ENCODE results near the gene LAMA2.

The LAMA2 gene

GRCh38 chr6:129542705-129543104 lies 659.8 kb downstream of the LAMA2 start:
- no peak overlapping the region for H3K4me3 ChIP-seq (ENCODE audit: low read depth, low read length)
- TF ChIP-seq MYC (IDR thresholded peaks at IDR 0.05; ENCODE audit: low read depth, low read length) (no peak), CTCF (IDR thresholded peaks at IDR 0.05; ENCODE audit: low read depth, low read length) (no peak), MAX (IDR thresholded peaks at IDR 0.05; ENCODE audit: low read depth, low read length) (no peak), POLR2A (IDR thresholded peaks at IDR 0.05; ENCODE audit: extremely low read depth, insufficient read length) (no peak)
- DNase-seq (ENCODE audit: low read depth), result no peak

- TF ChIP-seq POLR2A (IDR thresholded peaks at IDR 0.05; ENCODE audit: extremely low read depth, insufficient read length) (no peak), MAX (IDR thresholded peaks at IDR 0.05; ENCODE audit: low read depth, low read length) (no peak), MYC (IDR thresholded peaks at IDR 0.05; ENCODE audit: low read depth, low read length) (no peak), CTCF (IDR thresholded peaks at IDR 0.05; ENCODE audit: low read depth, low read length) (no peak)
- no peak overlapping the region for H3K4me3 ChIP-seq (ENCODE audit: low read depth, low read length)
- DNase-seq (ENCODE audit: low read depth), result no peak
Measured at GRCh38 chr6:129543981-129544380, 661.0 kb downstream of the LAMA2 start.

- DNase-seq (ENCODE audit: low read depth), result no peak
- no peak for TF ChIP-seq MYC (IDR thresholded peaks at IDR 0.05; ENCODE audit: low read depth, low read length)
- no peak for TF ChIP-seq POLR2A (IDR thresholded peaks at IDR 0.05; ENCODE audit: extremely low read depth, insufficient read length)
- TF ChIP-seq MAX (IDR thresholded peaks at IDR 0.05; ENCODE audit: low read depth, low read length), result no peak
- no peak for TF ChIP-seq CTCF (IDR thresholded peaks at IDR 0.05; ENCODE audit: low read depth, low read length)
- no peak overlapping the region for H3K4me3 ChIP-seq (ENCODE audit: low read depth, low read length)
Measured at GRCh38 chr6:129544892-129545612, 662.1 kb downstream of the LAMA2 start.

- H3K4me3 ChIP-seq (ENCODE audit: low read depth, low read length), result no peak overlapping the region
- TF ChIP-seq CTCF (IDR thresholded peaks at IDR 0.05; ENCODE audit: low read depth, low read length) (no peak), MAX (IDR thresholded peaks at IDR 0.05; ENCODE audit: low read depth, low read length) (no peak), POLR2A (IDR thresholded peaks at IDR 0.05; ENCODE audit: extremely low read depth, insufficient read length) (no peak)
- no peak for DNase-seq (ENCODE audit: low read depth)
Measured at GRCh38 chr6:129546702-129547101, 663.8 kb downstream of the LAMA2 start.

GRCh38 chr6:129551486-129551885 lies 668.5 kb downstream of the LAMA2 start:
- DNase-seq (ENCODE audit: low read depth), result no peak
- H3K4me3 ChIP-seq (ENCODE audit: low read depth, low read length), result no peak overlapping the region
- TF ChIP-seq POLR2A (IDR thresholded peaks at IDR 0.05; ENCODE audit: extremely low read depth, insufficient read length) (no peak), MAX (IDR thresholded peaks at IDR 0.05; ENCODE audit: low read depth, low read length) (no peak), MYC (IDR thresholded peaks at IDR 0.05; ENCODE audit: low read depth, low read length) (no peak), CTCF (IDR thresholded peaks at IDR 0.05; ENCODE audit: low read depth, low read length) (no peak)

Measured in NB4 (cell line).